Fibroblast of mammary gland (primary cell): ENCODE results near the gene TEX36.
"Not testable (repeated sequence)": the region's sequence is repeated elsewhere in the genome, so short reads cannot be mapped to it uniquely, and the experiment has no call there.

Source experiments
- DNase-seq: peaks from one replicate; pipeline ENCODE4 v3.0.0-alpha.2; 2010; ENCODE audit warnings: low read depth
- H3K4me3 ChIP-seq: 2 replicates; pipeline ENCODE4 v1.5.1; 2011; ENCODE audit warnings: low read depth, mild to moderate bottlenecking, low read length, moderate library complexity; ENCODE audit not compliant: control insufficient read depth
- CTCF ChIP-seq: conservative IDR thresholded peaks from 2 replicates; pipeline ENCODE4 v1.5.1; 2011; ENCODE audit warnings: low read depth, low read length, inconsistent platforms; ENCODE audit not compliant: control insufficient read depth, insufficient read depth

The TEX36 gene

DNA sequence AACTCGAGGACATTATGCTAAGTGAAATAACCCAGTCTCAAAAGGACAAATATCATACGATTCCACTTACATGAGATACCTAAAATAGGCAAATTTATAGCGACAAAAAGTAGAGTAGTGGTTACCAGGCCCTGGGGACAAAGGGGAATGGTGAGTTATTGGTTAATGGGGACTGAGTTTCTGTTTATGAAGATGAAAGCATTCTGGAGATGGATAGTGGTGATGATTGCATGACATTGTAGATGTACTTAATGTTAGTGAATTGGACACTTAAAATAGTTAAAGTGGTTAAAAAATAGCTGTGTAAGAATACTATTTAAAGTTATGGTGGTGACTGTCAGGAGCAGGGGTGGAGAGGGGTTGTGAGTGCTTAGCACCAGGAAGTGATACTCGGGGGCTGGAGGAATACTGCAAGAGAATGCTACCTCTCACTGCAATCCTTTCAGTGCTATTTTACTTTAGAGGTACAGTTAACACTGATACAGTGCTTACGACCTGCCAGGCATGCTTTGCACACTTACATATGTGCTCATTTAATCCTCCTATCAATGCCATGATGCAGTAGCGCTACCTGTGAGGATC, 16.7 kb upstream of the TEX36 start:
- no peak for TF ChIP-seq CTCF
- H3K4me3 ChIP-seq, result no peak overlapping the region
- no peak for DNase-seq

GRCh38 chr10:125698481-125698998, 15.6 kb upstream of the TEX36 start:
- no peak for TF ChIP-seq CTCF
- no peak overlapping the region for H3K4me3 ChIP-seq
- no peak for DNase-seq

GRCh38 chr10:125696884-125697283, 13.9 kb upstream of the TEX36 start:
- DNase-seq, H3K4me3 ChIP-seq: not testable (repeated sequence)

GRCh38 chr10:125694883-125695282, 11.9 kb upstream of the TEX36 start:
- TF ChIP-seq CTCF, result no peak
- H3K4me3 ChIP-seq, result no peak overlapping the region
- DNase-seq, result peak; percentile 7

GRCh38 chr10:125693524-125693847, 10.5 kb upstream of the TEX36 start:
- no peak overlapping the region for H3K4me3 ChIP-seq
- no peak for DNase-seq
- TF ChIP-seq CTCF, result no peak

DNA sequence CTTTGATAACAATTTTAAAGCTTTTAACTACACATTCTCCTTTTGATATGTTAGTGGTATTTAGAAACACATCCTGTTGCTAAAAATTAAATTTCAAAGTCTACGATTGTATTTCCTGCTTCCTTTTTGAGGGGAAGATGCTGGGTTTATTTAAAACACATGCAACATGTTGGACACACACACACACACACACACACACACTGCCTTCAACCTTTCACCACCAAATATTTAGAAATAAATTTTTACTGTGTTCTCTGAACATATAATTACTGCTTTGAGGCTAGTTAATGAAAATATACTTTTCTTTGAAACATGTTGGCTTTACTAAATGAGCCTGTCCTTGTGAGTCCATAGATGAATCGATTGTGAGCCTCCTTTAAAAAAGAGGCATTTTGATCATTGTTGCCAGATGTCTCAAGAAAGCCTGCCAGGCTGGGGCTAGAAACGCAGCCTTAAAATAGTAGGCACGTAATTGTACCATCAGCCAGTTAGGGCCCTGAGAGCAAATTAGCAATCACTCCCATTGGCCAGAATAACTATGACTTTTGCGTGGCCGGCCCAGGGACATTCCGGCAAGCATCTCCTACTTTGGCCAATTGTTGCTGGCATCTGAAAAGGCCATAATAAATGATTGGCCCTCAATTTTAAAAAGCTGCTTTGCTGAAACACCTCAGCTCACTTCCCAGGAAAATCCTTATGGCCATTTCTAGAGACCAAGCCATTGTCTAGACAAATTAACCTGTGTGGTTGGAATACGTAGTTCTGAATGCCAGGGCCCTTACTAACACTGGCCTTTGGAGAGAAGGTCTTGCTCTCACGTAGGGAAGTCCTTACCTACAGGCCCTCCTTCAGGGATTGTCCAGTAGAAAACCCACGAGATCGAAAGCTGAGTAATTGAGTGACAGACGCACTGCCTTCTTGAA, 9.9 kb upstream of the TEX36 start:
- no peak for TF ChIP-seq CTCF
- no peak overlapping the region for H3K4me3 ChIP-seq
- peak; percentile 12 for DNase-seq

- H3K4me3 ChIP-seq, result no peak overlapping the region
- DNase-seq, result no peak
- TF ChIP-seq CTCF, result no peak
These were observed 9.2 kb upstream of the TEX36 start for GRCh38 chr10:125692196-125692595.
